Breast epithelium (tissue), 3 donors: Measurements from ENCODE around the gene SNX13.

ENCODE experiments used
- POLR2AphosphoS5 ChIP-seq, 3 donors: sonication (generic); formaldehyde crosslinking; IDR thresholded peaks; one replicate each; pipeline ENCODE4 v1.6.1; 2017; ENCODE audit warnings: antibody characterized with exemption in 3 of 3
- TF ChIP-seq, protein P1 (sequence below), 3 donors: fragments of 450-650 bp; IDR thresholded peaks; one replicate each; pipeline ENCODE4 v1.5.1; 2016 to 2017; ENCODE audit warnings: antibody characterized with exemption in 3 of 3, mild to moderate bottlenecking in 3 of 3, moderate library complexity in 3 of 3

DNA sequence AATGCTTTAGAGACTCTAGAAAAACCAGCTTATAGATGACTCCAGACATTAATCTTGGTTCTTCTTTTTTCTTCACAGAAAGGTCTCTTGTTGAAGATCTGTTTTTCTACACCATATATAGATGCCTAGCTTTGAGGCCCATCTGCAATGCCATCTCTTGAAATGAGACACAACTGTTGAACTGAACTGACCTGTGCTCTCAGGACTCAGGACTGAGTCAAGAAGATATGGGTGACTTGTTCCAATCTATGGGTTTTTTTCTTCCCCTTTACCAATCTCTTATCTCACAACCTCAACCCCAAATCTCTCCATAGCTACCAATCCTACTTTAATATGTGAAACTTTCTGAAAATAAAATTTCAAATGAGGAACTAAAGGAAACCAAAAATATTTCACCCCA is 194.7 kb downstream of the SNX13 start:
- no peak for TF ChIP-seq POLR2AphosphoS5 (IDR thresholded peaks at IDR 0.05)
- TF ChIP-seq, protein P1, sequence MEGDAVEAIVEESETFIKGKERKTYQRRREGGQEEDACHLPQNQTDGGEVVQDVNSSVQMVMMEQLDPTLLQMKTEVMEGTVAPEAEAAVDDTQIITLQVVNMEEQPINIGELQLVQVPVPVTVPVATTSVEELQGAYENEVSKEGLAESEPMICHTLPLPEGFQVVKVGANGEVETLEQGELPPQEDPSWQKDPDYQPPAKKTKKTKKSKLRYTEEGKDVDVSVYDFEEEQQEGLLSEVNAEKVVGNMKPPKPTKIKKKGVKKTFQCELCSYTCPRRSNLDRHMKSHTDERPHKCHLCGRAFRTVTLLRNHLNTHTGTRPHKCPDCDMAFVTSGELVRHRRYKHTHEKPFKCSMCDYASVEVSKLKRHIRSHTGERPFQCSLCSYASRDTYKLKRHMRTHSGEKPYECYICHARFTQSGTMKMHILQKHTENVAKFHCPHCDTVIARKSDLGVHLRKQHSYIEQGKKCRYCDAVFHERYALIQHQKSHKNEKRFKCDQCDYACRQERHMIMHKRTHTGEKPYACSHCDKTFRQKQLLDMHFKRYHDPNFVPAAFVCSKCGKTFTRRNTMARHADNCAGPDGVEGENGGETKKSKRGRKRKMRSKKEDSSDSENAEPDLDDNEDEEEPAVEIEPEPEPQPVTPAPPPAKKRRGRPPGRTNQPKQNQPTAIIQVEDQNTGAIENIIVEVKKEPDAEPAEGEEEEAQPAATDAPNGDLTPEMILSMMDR (IDR thresholded peaks at IDR 0.05), result no peak
